H9 (cell line): ENCODE measurements around the gene TMOD1. TPM values are rescaled to one million over a fixed set of nuclear protein-coding genes. Genes with fewer than 3 reads are reported as not detected.

ENCODE experiments used
- DNase-seq: peaks from one replicate; pipeline ENCODE4 v3.0.0-alpha.2; 2017
- H2AFZ ChIP-seq: one replicate; pipeline ENCODE4 v1.6.1; 2013; ENCODE audit warnings: mild to moderate bottlenecking, low read length, control low read depth, moderate library complexity
- H2AK5ac ChIP-seq: 2 replicates; pipeline ENCODE4 v1.6.1; 2013; ENCODE audit warnings: low read length, control low read depth, mixed read lengths; ENCODE audit not compliant: insufficient read length
- H2BK120ac ChIP-seq: one replicate; pipeline ENCODE4 v1.6.1; 2013; ENCODE audit warnings: low read depth, mild to moderate bottlenecking, low read length, control low read depth, inconsistent platforms; ENCODE audit not compliant: poor library complexity, severe bottlenecking
- H2BK12ac ChIP-seq: 2 replicates; pipeline ENCODE4 v1.6.1; 2013; ENCODE audit warnings: low read length, control low read depth, mixed read lengths, low read depth; ENCODE audit not compliant: insufficient read length
- H2BK15ac ChIP-seq: 2 replicates; pipeline ENCODE4 v1.6.1; 2013; ENCODE audit warnings: low read depth, low read length, control low read depth
- H2BK20ac ChIP-seq: one replicate; pipeline ENCODE4 v1.6.1; 2013; ENCODE audit warnings: low read depth, mild to moderate bottlenecking, low read length, control low read depth, inconsistent platforms; ENCODE audit not compliant: poor library complexity, severe bottlenecking
- H2BK5ac ChIP-seq: 2 replicates; pipeline ENCODE4 v1.6.1; 2013; ENCODE audit warnings: low read length, control low read depth, mixed read lengths; ENCODE audit not compliant: insufficient read length
- H3K14ac ChIP-seq: 2 replicates; pipeline ENCODE4 v1.6.1; 2013; ENCODE audit warnings: low read length, control low read depth; ENCODE audit not compliant: insufficient read depth
- H3K18ac ChIP-seq: 2 replicates; pipeline ENCODE4 v1.6.1; 2013; ENCODE audit warnings: low read depth, mild to moderate bottlenecking, mixed read lengths, low read length, control low read depth; ENCODE audit not compliant: insufficient read length
- H3K23ac ChIP-seq: 2 replicates; pipeline ENCODE4 v1.6.1; 2013; ENCODE audit warnings: low read length, control low read depth, mixed read lengths, low read depth; ENCODE audit not compliant: insufficient read length
- H3K23me2 ChIP-seq: 2 replicates; pipeline ENCODE4 v1.6.1; 2013; ENCODE audit warnings: low read depth, mild to moderate bottlenecking, mixed read lengths, low read length, control low read depth; ENCODE audit not compliant: insufficient read length, poor library complexity, severe bottlenecking
- H3K27ac ChIP-seq: 2 replicates; pipeline ENCODE4 v1.5.1; 2013; ENCODE audit warnings: low read length, control low read depth, mixed read lengths, low read depth; ENCODE audit not compliant: insufficient read length
- H3K27me3 ChIP-seq: 2 replicates; pipeline ENCODE4 v1.6.1; 2013; ENCODE audit warnings: low read length, control low read depth, inconsistent platforms; ENCODE audit not compliant: insufficient read depth
- H3K4ac ChIP-seq: 2 replicates; pipeline ENCODE4 v1.6.1; 2013; ENCODE audit warnings: low read depth, mild to moderate bottlenecking, control low read depth, inconsistent platforms, low read length, moderate library complexity
- H3K4me1 ChIP-seq: 2 replicates; pipeline ENCODE4 v1.6.1; 2013; ENCODE audit warnings: low read length, control low read depth, inconsistent platforms; ENCODE audit not compliant: insufficient read depth
- H3K4me2 ChIP-seq: 2 replicates; pipeline ENCODE4 v1.6.1; 2013; ENCODE audit warnings: low read length, control low read depth, mixed read lengths; ENCODE audit not compliant: insufficient read length, insufficient read depth
- H3K56ac ChIP-seq: 2 replicates; pipeline ENCODE4 v1.6.1; 2013; ENCODE audit warnings: low read depth, mild to moderate bottlenecking, mixed read lengths, low read length, control low read depth; ENCODE audit not compliant: insufficient read length
- H3K79me1 ChIP-seq: 2 replicates; pipeline ENCODE4 v1.6.1; 2013; ENCODE audit warnings: low read depth, mild to moderate bottlenecking, moderate library complexity, low read length, control low read depth, inconsistent platforms; ENCODE audit not compliant: insufficient read depth, poor library complexity, severe bottlenecking
- H3K79me2 ChIP-seq: 2 replicates; pipeline ENCODE4 v1.6.1; 2013; ENCODE audit warnings: low read length, control low read depth, inconsistent platforms; ENCODE audit not compliant: insufficient read depth
- H3K9ac ChIP-seq: 2 replicates; pipeline ENCODE4 v1.6.1; 2013; ENCODE audit warnings: low read length, control low read depth, mixed read lengths; ENCODE audit not compliant: insufficient read length; ENCODE audit errors: extremely low read depth
- H3K9me3 ChIP-seq: one replicate; pipeline ENCODE4 v1.6.1; 2013; ENCODE audit warnings: low read depth, low read length, inconsistent platforms; ENCODE audit not compliant: control insufficient read depth
- H3T11ph ChIP-seq: one replicate; pipeline ENCODE4 v1.6.1; 2013; ENCODE audit warnings: mild to moderate bottlenecking, low read length, control low read depth, inconsistent platforms
- H4K20me1 ChIP-seq: one replicate; pipeline ENCODE4 v1.6.1; 2013; ENCODE audit not compliant: control insufficient read depth, insufficient read length, insufficient read depth
- H4K5ac ChIP-seq: 2 replicates; pipeline ENCODE4 v1.6.1; 2013; ENCODE audit warnings: low read depth, mild to moderate bottlenecking, mixed read lengths, low read length, control low read depth; ENCODE audit not compliant: insufficient read length
- H4K8ac ChIP-seq: replicated peaks from 2 replicates; pipeline ENCODE4 v1.6.1; 2013; ENCODE audit warnings: low read length, control low read depth, mixed read lengths, low read depth; ENCODE audit not compliant: insufficient read length
- H4K91ac ChIP-seq: 2 replicates; pipeline ENCODE4 v1.6.1; 2013; ENCODE audit warnings: low read depth, mild to moderate bottlenecking, moderate library complexity, mixed read lengths, low read length, control low read depth; ENCODE audit not compliant: insufficient read length
- H3K27ac Mint-ChIP-seq, 3 experiments: 2 replicates in 2 of 3; 3 replicates in 1 of 3; pipeline ENCODE4 v1.8.0; 2020 to 2021; ENCODE audit warnings: mixed read lengths in 3 of 3, mild to moderate bottlenecking in 1 of 3, moderate library complexity in 1 of 3
- H3K27me3 Mint-ChIP-seq: 2 replicates; pipeline ENCODE4 v1.8.0; 2021; ENCODE audit warnings: low read depth, mild to moderate bottlenecking, moderate library complexity, mixed read lengths
- H3K36me3 Mint-ChIP-seq, 3 experiments: 2 replicates in 2 of 3; 3 replicates in 1 of 3; pipeline ENCODE4 v1.8.0; 2020 to 2021; ENCODE audit warnings: low read depth in 3 of 3, mixed read lengths in 3 of 3; ENCODE audit not compliant: insufficient read depth in 1 of 3
- H3K4me1 Mint-ChIP-seq, 2 experiments: 2 replicates each; pipeline ENCODE4 v1.8.0; 2020; ENCODE audit warnings: mixed read lengths in 2 of 2
- H3K4me3 Mint-ChIP-seq, 2 experiments: 2 replicates in 1 of 2; 3 replicates in 1 of 2; pipeline ENCODE4 v1.8.0; 2020 to 2021; ENCODE audit warnings: mild to moderate bottlenecking in 2 of 2, mixed read lengths in 2 of 2, moderate library complexity in 1 of 2
- H3K9me3 Mint-ChIP-seq, 2 experiments: 2 replicates in 1 of 2; 3 replicates in 1 of 2; pipeline ENCODE4 v1.8.0; 2020; ENCODE audit warnings: mild to moderate bottlenecking in 2 of 2, mixed read lengths in 2 of 2, moderate library complexity in 1 of 2
- CTCF ChIP-seq: fragments of 200-600 bp; sonication (generic); conservative IDR thresholded peaks from 3 replicates; pipeline ENCODE4 v1.8.0; 2021; ENCODE audit warnings: antibody characterized with exemption, mild to moderate bottlenecking
- WGBS: extraction: QIAGEN DNeasy Blood & Tissue Kit; methylation state at CpG from one replicate; pipeline ENCODE4 v1.1.7; 2013; ENCODE audit warnings: missing lambda C conversion rate, low lambda C conversion rate, mixed read lengths; ENCODE audit not compliant: insufficient read length; ENCODE audit errors: extremely low coverage; 5-methylcytosine and 5-hydroxymethylcytosine counted together
- total RNA-seq: library from RNA; stranded (reverse); gene quantifications from 2 replicates; pipeline ENCODE4 v1.2.1, GENCODE V29; 2021

Gene TMOD1
- total RNA-seq, 1 experiment from 2014 or later, result 0.98 TPM

DNA sequence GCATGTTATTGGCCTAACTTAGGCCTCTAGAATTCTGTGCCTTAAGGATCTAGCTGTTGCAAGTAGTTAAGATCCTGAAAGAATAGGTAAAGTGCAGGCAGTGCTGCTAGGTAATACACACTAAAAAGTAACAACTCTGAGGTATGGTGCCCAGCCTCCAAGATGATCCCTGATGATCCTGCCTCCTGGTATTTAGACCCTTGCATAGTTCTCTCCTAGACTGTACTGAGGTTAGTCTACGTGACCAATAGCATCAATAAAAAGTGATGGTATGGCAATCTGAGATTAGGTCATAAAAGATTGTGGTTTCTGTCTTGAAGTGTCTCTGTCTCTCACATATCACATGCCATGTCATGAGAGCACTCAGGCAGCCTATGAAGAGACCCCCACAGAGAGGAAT, 122.5 kb downstream of the TMOD1 start:
- Histone ChIP-seq H2BK20ac (no peak overlapping the region), H3K4me2 (no peak overlapping the region), H3K79me1 (peaks cover 3% of the 10 kb centered on the region), H3K9ac (no peak overlapping the region), H2AFZ (no peak overlapping the region), H3K56ac (no peak overlapping the region), H3K18ac (no peak overlapping the region), H3K23ac (no peak overlapping the region), H2AK5ac (no peak overlapping the region), H2BK5ac (no peak overlapping the region), H3K27me3 (no peaks in the 10 kb centered on the region), H2BK12ac (no peak overlapping the region), H3K23me2 (no peaks in the 10 kb centered on the region), H2BK15ac (no peak overlapping the region), H3K4ac (no peak overlapping the region), H3T11ph (no peak overlapping the region), H4K91ac (no peak overlapping the region), H4K8ac (no peak overlapping the region), H3K4me1 (no peaks in the 10 kb centered on the region), H3K27ac (no peak overlapping the region), H4K20me1 (no peaks in the 10 kb centered on the region), H2BK120ac (no peak overlapping the region), H3K9me3 (peaks cover 6% of the 10 kb centered on the region), H3K79me2 (peaks cover 2% of the 10 kb centered on the region; the same call in 1 of the 2 replicates), H3K14ac (no peak overlapping the region), H4K5ac (no peak overlapping the region)
- no CpG with 5 or more reads among the region's 1 CpG for WGBS
- no peaks in the 10 kb centered on the region for H3K27me3 Mint-ChIP-seq
- H3K4me1 Mint-ChIP-seq, result peaks cover 17 to 22% of the 10 kb centered on the region in 2 experiments
- no peak for TF ChIP-seq CTCF
- no peak overlapping the region for H3K4me3 Mint-ChIP-seq
- no peak overlapping the region for H3K27ac Mint-ChIP-seq
- peaks cover 30 to 32% of the 10 kb centered on the region in 2 experiments for H3K9me3 Mint-ChIP-seq
- DNase-seq, result no peak
- peaks cover 51 to 77% (median 64%) of the 10 kb centered on the region in 3 experiments for H3K36me3 Mint-ChIP-seq
